SKM-1 (cell line): ENCODE data around the gene CST2.
"Not testable (repeated sequence)": the region's sequence is repeated elsewhere in the genome, so short reads cannot be mapped to it uniquely, and the experiment has no call there.

Experiments
- DNase-seq: peaks from one replicate; lab custom pipeline; 2025; ENCODE audit not compliant: unreplicated experiment; lab: John Stamatoyannopoulos, UW

CST2 gene, protein sequence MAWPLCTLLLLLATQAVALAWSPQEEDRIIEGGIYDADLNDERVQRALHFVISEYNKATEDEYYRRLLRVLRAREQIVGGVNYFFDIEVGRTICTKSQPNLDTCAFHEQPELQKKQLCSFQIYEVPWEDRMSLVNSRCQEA

DNA sequence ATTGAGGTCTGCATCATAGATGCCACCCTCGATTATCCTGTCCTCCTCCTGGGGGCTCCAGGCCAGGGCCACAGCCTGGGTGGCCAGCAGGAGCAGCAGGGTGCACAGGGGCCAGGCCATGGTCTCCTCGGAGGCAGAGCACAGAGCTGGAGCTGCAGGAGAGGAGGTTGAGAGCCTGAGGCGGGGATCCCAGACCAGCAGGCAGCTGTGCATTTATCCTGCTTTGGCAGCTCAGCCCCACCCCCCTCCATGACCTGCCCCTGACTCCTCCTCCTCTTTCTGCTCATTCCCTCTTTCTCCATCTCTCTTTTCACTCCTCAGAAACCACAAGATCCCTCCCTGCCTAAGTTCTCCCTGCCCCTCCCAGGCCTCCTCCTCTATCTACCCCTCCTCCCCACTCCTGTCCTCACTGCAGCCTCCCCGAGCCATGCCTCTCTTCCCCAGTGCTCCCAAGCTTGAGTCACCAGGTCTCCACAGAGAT, at the start of gene CST2:
Gene CST2, minus strand, starts transcription at position 189 of the 481 bp plus-strand sequence. Its CDS starts 69 bp downstream, at position 120.
- DNase-seq, result no peak

GRCh38 chr20:23875606-23876237, 49.2 kb upstream of the CST2 start:
- DNase-seq, result no peak

- DNase-seq, result no peak
These were observed 48.2 kb upstream of the CST2 start for GRCh38 chr20:23874747-23875146.

GRCh38 chr20:23873370-23874015, 47.0 kb upstream of the CST2 start:
- no peak for DNase-seq

GRCh38 chr20:23872065-23872464, 45.5 kb upstream of the CST2 start:
- no peak for DNase-seq

- DNase-seq, result no peak
These were observed 43.9 kb upstream of the CST2 start for GRCh38 chr20:23870461-23870860.

- DNase-seq, result no peak
These were observed 43.0 kb upstream of the CST2 start for GRCh38 chr20:23869520-23869919.

GRCh38 chr20:23868321-23868720, 41.8 kb upstream of the CST2 start:
- DNase-seq, result no peak

DNA sequence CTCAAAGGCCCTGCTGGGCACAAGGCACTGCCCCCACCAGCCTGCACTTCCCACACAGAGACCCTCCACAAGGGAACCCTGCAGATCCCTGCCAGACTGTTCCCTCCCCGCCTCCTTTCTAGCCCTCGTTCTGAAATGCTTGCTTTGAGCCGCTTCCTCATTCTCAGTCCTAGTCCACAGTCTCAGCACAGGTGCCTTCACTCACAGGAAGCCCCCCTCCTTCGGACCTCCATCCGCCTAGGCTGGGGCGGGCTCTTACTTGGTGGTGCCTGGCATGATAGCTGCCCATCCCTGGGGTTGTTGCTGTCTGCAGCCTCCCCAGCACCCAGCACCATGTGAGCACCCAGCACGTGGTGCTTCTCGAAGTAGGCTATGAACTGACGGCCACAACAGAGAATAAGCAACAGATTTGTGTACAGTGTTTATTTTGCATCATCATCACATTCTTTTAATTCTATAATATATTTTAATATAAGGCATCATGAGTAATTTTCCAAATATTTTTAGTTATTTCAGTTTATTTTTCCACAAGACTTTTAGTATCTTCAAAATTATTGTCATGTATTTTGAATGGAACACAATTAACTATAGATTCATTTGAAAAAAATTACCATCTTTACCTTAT, 40.7 kb upstream of the CST2 start:
- DNase-seq, result no peak

- not testable (repeated sequence) for DNase-seq
These were observed 34.2 kb upstream of the CST2 start for GRCh38 chr20:23860771-23861170.

DNA sequence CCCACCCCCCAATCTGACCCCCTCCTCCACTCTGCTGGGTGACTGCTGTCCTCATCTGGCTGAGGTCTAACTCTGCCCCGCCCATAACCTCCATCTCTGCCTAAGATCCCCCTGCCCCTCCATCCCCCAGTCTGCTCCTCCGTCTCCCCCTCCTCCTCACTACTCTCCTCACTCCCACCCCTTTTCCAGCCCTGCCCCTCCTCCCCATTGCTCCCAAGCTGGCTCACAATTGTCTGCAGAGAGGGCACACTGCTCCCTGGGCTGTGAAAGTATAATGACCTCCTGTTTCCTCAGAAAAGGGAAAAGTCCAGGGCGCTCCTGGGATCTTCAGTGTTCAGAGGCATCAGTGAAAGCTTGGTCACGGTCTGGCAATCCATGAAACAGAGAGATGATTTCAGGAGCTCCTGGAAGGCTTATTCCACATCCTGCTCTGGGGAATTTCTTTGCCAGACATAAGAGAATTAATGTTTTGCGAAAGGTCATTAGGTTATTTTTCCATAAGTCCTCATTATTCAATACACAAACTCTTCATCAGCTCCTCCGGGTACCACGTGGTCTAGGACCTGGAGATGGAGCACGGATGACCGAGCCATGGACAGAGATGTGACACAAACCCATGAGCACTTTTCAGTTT, 31.6 kb upstream of the CST2 start:
- DNase-seq, result no peak

GRCh38 chr20:23856736-23857135, 30.2 kb upstream of the CST2 start:
- no peak for DNase-seq

DNA sequence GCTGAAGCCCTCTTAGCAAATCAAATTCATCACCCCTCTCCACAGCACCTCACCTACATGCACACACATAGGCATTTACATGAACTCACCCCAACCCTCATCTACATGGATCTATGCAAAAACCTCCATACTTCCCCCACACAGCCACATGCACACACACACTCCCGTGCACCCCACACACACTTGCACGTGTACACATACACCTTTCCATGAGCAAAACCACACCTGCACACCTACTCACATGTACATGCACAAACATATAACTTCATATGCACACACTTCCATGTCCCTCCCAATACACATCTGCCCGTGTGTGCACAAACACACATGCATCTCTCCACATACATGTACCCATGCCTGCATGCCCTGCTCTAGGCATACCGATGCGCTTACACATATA, 29.7 kb upstream of the CST2 start:
- no peak for DNase-seq

- no peak for DNase-seq
These were observed 15.2 kb upstream of the CST2 start for GRCh38 chr20:23841693-23842092.

GRCh38 chr20:23835716-23836115, 9.2 kb upstream of the CST2 start:
- DNase-seq, result no peak

DNA sequence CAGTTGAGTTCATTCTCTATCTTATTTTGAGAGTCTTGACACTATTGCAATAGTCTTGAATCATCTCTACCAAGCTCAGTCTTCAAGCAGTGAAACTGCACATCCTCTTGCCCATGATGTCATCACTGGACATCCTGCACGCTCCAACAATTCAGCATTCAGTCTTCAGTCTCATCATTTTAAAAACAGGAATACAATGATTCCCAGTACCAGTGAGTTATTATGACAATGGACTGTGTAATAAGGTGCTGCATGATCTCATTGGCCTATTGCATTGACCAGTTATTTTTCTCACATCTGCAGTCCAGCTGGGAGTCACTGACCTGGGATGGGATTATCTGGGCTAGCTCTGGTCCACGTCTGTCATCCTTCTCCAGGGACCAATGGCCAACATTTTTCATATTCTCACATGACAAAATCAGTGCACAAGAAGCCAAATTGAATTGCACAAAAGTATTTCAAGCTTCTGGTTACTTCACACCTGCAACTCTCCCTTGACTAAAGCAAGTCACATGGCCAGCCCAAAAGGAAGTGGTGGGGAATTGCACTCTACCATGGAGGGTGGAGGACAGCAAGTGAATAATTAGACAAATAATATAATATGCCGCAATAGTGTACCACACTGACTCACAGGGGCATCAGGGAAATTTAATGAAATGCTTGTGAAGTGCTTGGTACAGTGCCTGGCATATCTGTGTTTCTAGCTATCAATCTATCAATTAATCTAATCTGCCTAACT, 6.4 kb upstream of the CST2 start:
- no peak for DNase-seq

DNA sequence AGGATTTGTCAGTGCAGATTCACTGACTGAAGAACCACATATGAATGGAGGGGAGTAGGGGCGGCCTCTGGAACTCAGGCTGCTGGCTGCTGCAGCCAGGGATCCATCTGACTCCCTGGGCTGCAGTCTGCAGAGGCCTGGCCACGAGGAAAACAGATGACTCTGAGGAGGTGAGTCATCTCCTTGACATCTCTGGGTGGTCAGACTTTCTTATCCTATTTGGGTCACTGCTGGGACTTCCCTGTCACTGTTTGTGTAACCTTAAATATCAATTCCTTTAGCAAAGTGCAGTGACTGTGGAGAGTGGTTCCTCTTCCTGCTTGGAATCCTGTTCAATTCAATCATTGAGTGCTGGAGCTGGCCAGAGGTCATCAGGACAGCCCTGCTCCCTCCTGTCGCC, 5.4 kb upstream of the CST2 start:
- not testable (repeated sequence) for DNase-seq

GRCh38 chr20:23823621-23824324, 2.8 kb downstream of the CST2 start:
- no peak for DNase-seq

DNA sequence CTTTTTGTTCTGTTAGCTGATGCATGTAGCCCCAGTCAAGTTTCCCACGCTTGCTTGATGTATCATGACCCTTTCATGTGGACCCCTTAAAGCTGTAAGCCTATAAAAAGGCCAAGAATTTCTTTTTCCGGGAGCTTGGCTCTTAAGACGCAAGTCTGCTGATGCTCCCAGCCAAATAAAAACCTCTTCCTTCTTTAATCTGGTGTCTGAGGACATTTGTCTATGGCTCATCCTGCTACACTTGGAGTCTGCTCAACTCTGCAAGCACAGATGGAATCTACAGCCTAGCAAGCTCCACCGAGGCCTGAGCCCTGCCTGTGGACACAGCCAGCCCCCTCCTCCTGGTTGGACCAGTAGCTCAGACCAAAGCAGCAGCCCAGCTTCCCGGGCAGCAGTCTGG, 3.4 kb downstream of the CST2 start:
- no peak for DNase-seq

GRCh38 chr20:23820493-23820892, 6.0 kb downstream of the CST2 start:
- DNase-seq, result no peak
